ENCODE data around the gene YY1. TPM values are rescaled to one million over a fixed set of nuclear protein-coding genes. Genes with fewer than 3 reads are reported as not detected.
A peak's percentile ranks its signal among the peaks of the same experiment; 100 is the strongest.

Gene YY1
- total RNA-seq (2012; rRNA removed) (26.7 and 29.9 TPM in 2 replicates), polyA plus RNA-seq (2012; rRNA removed) (21.1 and 21.7 TPM in 2 replicates), Bru-seq, nascent RNA (percentile 86 among the genes with signal in this experiment), BruChase-seq, experiment 1, labeled RNA remaining after a 6-hour chase (percentile 95 among the genes with signal in this experiment), BruChase-seq, experiment 2, labeled RNA remaining after a 2-hour chase (percentile 91 among the genes with signal in this experiment)
- polyA plus RNA-seq (2012; cell fraction: cytosol; rRNA removed): 14.4 and 15.6 TPM in 2 replicates
- polyA plus RNA-seq (2012; cell fraction: nucleus; rRNA removed; ENCODE audit: low replicate concordance): 20.1 and 46.1 TPM in 2 replicates
- long read RNA-seq, full-length matches to known transcripts: 86 of 98 reads
- long read RNA-seq, partial matches to known transcripts: 0 of 98 reads
- long read RNA-seq, other reads (novel, unspliced or antisense): 12 of 98 reads

- H2AK5ac ChIP-seq (ENCODE audit: low read depth, low read length): peak within 1 kb of the TSS; percentile 93
- H3K36me3 ChIP-seq (ENCODE audit: control insufficient read depth, insufficient read depth, low read length): no peaks in the 10 kb centered on the region
- H3K27me3 ChIP-seq (ENCODE audit: control insufficient read depth, insufficient read depth, low read length): no peaks in the 10 kb centered on the region
- H3K9me1 ChIP-seq (ENCODE audit: insufficient read depth, low read length): peaks cover 3% of the 10 kb centered on the region; the same call in 1 of the 2 replicates
- H2BK5ac ChIP-seq (ENCODE audit: low read depth, low read length, poor library complexity, severe bottlenecking): peak within 1 kb of the TSS; percentile 97
- peak within 1 kb of the TSS; percentile 93 for H3K4ac ChIP-seq (ENCODE audit: low read depth, low read length)
- CTCF ChIA-PET: no interaction called here
- ATAC-seq (ENCODE audit: low read depth) (peak; percentile 82), DNase-seq (peak; percentile 96)
- 0 out of 2 replicates have a peak within 1 kb of the TSS, but pooled peaks have one; percentile 46 for H2BK120ac ChIP-seq (ENCODE audit: low read depth, low read length)
- WGBS, 2 experiments (ENCODE audit: extremely low coverage in 2 of 2, insufficient read length in 1 of 2): 0% methylated on average over 29 of the region's 125 CpGs; no CpG with 5 or more reads in 1 of the 2 experiments
- peaks cover 0 to 31% of the 10 kb centered on the region in 2 experiments; a peak in 3 of 4 replicates for H3K79me1 ChIP-seq (ENCODE audit: low read depth in 1 of 2, low read length in 2 of 2)
- H2BK15ac ChIP-seq (ENCODE audit: low read depth, low read length): no peak within 1 kb of the TSS
- H2AK9ac ChIP-seq (replicated peaks; ENCODE audit: low read depth, low read length, poor library complexity): peak within 1 kb of the TSS; percentile 97
- dilution Hi-C loops (cut with HindIII; ENCODE audit: low sequenced_read_pairs, unreplicated experiment): no loop called here
- H3K9ac ChIP-seq (ENCODE audit: low read depth, low read length): peak within 1 kb of the TSS; percentile 99
- peaks cover 3% of the 10 kb centered on the region; the same call in 1 of the 2 replicates for H3K4me1 ChIP-seq (ENCODE audit: control insufficient read depth, insufficient read depth, low read length)
- H3K56ac ChIP-seq (ENCODE audit: extremely low read depth, insufficient read depth, low read length): peak within 1 kb of the TSS; percentile 71
- peak within 1 kb of the TSS; percentile 94 for H3K4me2 ChIP-seq (ENCODE audit: low read depth, low read length)
- peak within 1 kb of the TSS; percentile 87 for H4K5ac ChIP-seq (ENCODE audit: low read depth, low read length)
- H3K14ac ChIP-seq (replicated peaks; ENCODE audit: low read depth, low read length): peak within 1 kb of the TSS; percentile 97
- intact Hi-C loops (cut with micrococcal nuclease): no loop called here
- H3K4me3 ChIP-seq (ENCODE audit: insufficient read depth, low read depth, low read length): peak within 1 kb of the TSS; percentile 100
- peak within 1 kb of the TSS; percentile 99 for H3K27ac ChIP-seq (ENCODE audit: insufficient read depth, low read length)
- peak within 1 kb of the TSS; percentile 94 for H2AFZ ChIP-seq (replicated peaks; ENCODE audit: low read length, poor library complexity)
- peak within 1 kb of the TSS; percentile 88 for H4K91ac ChIP-seq (ENCODE audit: insufficient read depth, low read depth, low read length)
- peaks cover 82% of the 10 kb centered on the region for H4K20me1 ChIP-seq (ENCODE audit: insufficient read depth, low read length)
- H2BK20ac ChIP-seq (ENCODE audit: low read depth, low read length): no peak within 1 kb of the TSS
- H3K18ac ChIP-seq (ENCODE audit: low read depth, low read length): peak within 1 kb of the TSS; percentile 94
- no TSS peak for BruUV-seq (replicated peaks)
- H4K8ac ChIP-seq (ENCODE audit: low read depth in 2 of 2, low read length in 2 of 2): peak within 1 kb of the TSS; percentile 82 to 84; a peak in 2 of 4 replicates
- H3K23ac ChIP-seq (ENCODE audit: low read depth, low read length): peak within 1 kb of the TSS; percentile 92
- in situ Hi-C loops (cut with MboI; ENCODE audit: low sequenced_read_pairs): no loop called here
- POLR2A ChIA-PET (ENCODE audit: unreplicated experiment): no interaction called here
- H3K9me3 ChIP-seq (ENCODE audit: control insufficient read depth, insufficient read depth, low read length): no peaks in the 10 kb centered on the region
- TF ChIP-seq CEBPB (IDR thresholded peaks at IDR 0.05; ENCODE audit: low read depth, low read length): no peak
- TF ChIP-seq MAZ (IDR thresholded peaks at IDR 0.05; ENCODE audit: borderline replicate concordance, low read depth, low read length): peak; percentile 67; the same call in 1 of the 2 replicates
- no peak for TF ChIP-seq CHD1 (IDR thresholded peaks at IDR 0.05; ENCODE audit: low read depth, low read length)
- TF ChIP-seq SMC3 (IDR thresholded peaks at IDR 0.05; ENCODE audit: low read depth, low read length): no peak
- no peak for TF ChIP-seq NFE2L2 (IDR thresholded peaks at IDR 0.05; ENCODE audit: low read depth, low read length)
- no peak for TF ChIP-seq CTCF (conservative IDR thresholded peaks at IDR 0.05; ENCODE audit: low read depth, low read length)
- TF ChIP-seq RFX5 (IDR thresholded peaks at IDR 0.05; ENCODE audit: low read depth, low read length): no peak
- TF ChIP-seq POLR2A (IDR thresholded peaks at IDR 0.05; ENCODE audit: low read depth, low read length): peak; percentile 95
- TF ChIP-seq, protein P1, sequence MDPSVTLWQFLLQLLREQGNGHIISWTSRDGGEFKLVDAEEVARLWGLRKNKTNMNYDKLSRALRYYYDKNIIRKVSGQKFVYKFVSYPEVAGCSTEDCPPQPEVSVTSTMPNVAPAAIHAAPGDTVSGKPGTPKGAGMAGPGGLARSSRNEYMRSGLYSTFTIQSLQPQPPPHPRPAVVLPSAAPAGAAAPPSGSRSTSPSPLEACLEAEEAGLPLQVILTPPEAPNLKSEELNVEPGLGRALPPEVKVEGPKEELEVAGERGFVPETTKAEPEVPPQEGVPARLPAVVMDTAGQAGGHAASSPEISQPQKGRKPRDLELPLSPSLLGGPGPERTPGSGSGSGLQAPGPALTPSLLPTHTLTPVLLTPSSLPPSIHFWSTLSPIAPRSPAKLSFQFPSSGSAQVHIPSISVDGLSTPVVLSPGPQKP (IDR thresholded peaks at IDR 0.05; ENCODE audit: borderline replicate concordance, low read depth, low read length): no peak
- TF ChIP-seq RAD21 (IDR thresholded peaks at IDR 0.05; ENCODE audit: low read length): no peak
- no peak for TF ChIP-seq MAFK (IDR thresholded peaks at IDR 0.05; ENCODE audit: low read depth, low read length)
- TF ChIP-seq BHLHE40 (IDR thresholded peaks at IDR 0.05; ENCODE audit: low read depth, low read length): no peak; the same call in none of the 2 replicates
- no peak for TF ChIP-seq MXI1 (IDR thresholded peaks at IDR 0.05; ENCODE audit: borderline replicate concordance, low read depth, low read length)
- no peak for TF ChIP-seq FOS (IDR thresholded peaks at IDR 0.05; ENCODE audit: low read depth, low read length)
Measured at GRCh38 chr14:100238419-100239210, at the start of gene YY1. YY1 (plus strand) TSS chr14:100239144; CDS start chr14:100239245, 101 bp downstream.
